NCI-H2081 treated with DMSO at 0.1 percent for 48 hours (cell line): ENCODE results near the gene KMT2A.
A peak's percentile ranks its signal among the peaks of the same experiment; 100 is the strongest.

Experiments
- DNase-seq: peaks from one replicate; lab custom pipeline; 2025; lab: John Stamatoyannopoulos, UW

Gene KMT2A

GRCh38 chr11:118488480-118489109 lies 52.3 kb downstream of the KMT2A start:
- DNase-seq = peak; percentile 22

DNA sequence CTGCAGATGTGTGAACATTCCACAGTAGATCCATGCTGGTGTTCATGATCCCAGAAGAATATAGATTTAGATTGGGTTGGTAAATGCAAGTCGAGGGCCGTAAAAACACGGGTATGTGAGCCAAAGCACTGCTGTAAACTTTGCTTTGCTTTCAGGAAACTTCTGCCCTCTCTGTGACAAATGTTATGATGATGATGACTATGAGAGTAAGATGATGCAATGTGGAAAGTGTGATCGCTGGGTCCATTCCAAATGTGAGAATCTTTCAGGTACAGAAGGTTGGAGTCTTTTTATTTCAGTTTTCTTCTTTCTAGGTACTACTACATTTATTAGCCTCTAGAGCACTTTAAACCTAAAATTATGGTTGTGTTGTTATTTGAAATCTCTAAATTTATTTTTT lies 54.7 kb downstream of the KMT2A start:
- no peak for DNase-seq

DNA sequence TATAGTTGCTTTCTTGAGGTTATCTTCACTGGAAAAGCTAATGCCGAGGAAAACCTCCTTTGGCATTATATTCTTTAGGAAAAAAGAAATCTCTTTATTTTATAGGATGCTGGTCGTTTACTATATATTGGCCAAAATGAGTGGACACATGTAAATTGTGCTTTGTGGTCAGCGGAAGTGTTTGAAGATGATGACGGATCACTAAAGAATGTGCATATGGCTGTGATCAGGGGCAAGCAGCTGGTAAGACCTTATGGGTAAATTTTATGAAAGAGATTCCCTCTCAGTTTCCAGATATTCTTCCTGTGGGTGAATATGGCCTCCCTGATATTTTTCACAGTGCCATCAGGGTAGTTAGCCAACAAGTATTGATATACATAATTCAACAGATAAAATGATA lies 61.5 kb downstream of the KMT2A start:
- no peak for DNase-seq

GRCh38 chr11:118503216-118503615 lies 66.9 kb downstream of the KMT2A start:
- no peak for DNase-seq

- no peak for DNase-seq
Measured at GRCh38 chr11:118511601-118512000, 75.3 kb downstream of the KMT2A start.

DNA sequence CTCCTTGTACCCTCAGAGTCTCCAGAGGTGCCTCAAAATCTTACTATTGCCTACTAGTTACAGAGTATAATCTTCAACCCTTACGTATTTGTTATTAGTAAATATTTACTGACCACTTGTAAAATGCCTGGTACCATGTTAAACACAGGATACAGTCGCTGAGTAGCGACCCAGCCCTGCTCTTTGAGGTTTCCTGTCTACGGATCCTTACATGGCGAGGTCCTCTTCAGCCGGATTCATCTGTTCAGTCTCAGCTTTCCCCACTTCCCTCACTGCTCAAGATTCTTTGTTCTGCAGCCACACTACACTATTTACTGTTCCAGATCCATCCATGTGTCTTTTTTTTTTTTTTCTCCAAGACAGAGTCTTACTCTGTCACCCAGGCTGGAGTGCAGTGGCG lies 77.8 kb downstream of the KMT2A start:
- no peak for DNase-seq

DNA sequence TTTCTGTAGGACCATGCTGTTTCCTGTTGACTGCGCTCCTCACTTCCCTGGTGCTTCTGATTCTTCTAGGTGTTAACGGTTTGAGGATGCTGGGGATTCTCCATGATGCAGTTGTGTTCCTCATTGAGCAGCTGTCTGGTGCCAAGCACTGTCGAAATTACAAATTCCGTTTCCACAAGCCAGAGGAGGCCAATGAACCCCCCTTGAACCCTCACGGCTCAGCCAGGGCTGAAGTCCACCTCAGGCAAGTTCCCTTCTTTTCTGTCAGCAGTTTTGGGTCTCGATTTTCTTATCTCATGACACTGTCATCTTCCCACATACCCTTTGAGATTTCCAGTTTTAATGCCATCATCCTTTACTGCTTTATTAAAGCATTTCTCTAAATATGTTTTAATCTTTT lies 83.3 kb downstream of the KMT2A start:
- DNase-seq = no peak

GRCh38 chr11:118521892-118522311 lies 85.6 kb downstream of the KMT2A start:
- DNase-seq = no peak

DNA sequence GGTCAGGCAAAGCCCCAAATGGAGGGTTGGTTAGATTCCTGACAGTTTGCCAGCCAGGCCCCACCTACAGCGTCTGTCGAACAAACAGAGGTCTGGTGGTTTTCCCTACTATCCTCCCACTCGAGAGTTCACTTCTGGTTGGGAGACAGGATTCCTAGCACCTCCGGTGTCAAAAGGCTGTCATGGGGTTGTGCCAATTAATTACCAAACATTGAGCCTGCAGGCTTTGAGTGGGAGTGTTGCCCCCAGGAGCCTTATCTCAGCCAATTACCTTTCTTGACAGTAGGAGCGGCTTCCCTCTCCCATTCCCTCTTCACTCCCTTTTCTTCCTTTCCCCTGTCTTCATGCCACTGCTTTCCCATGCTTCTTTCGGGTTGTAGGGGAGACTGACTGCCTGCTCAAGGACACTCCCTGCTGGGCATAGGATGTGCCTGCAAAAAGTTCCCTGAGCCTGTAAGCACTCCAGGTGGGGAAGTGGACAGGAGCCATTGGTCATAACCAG lies 86.3 kb downstream of the KMT2A start:
- no peak for DNase-seq

- no peak for DNase-seq
Measured at GRCh38 chr11:118524356-118524755, 88.1 kb downstream of the KMT2A start.

- DNase-seq = no peak
Measured at GRCh38 chr11:118524757-118525470, 88.6 kb downstream of the KMT2A start.

DNA sequence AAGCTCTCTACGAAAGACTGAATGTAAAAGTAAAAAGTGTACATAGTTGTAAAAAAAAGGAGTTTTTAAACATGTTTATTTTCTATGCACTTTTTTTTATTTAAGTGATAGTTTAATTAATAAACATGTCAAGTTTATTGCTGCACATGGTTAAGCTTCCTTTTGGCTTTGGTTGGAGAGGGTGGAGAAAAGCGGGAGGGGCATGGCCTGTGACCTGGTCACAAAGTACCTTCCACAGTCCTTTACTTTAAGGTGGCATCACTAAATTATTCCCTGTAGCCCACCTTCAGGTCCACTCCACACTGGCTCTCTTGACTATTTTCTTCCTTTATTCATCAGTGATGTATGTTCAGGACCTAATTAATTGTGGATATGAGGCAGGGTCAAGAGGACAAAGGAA lies 90.4 kb downstream of the KMT2A start:
- DNase-seq = no peak

DNA sequence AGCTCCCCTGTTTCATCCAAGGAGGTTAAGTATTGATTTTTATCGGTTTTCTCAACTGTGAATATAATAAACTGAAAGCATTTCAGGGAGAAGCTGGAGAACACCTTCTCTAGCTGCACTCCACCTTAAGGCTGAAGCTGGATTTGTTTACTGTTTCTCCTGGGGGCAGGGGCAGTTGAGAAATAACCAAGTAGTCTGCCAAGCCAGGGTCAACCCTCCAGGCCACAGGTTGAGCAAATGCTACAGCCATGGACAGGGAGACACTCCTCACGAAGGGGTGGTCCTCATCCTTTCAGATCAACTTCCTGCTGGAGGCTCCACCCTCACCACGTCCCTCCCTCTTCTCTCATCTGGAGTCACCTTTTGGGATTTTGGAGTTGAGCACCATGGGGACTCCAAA lies 90.8 kb downstream of the KMT2A start, which contains the start of gene TTC36:
Gene TTC36, plus strand, starts transcription at position 366 of the 400 bp plus-strand sequence. Its CDS starts 21 bp downstream, at position 387.
- no peak for DNase-seq

DNA sequence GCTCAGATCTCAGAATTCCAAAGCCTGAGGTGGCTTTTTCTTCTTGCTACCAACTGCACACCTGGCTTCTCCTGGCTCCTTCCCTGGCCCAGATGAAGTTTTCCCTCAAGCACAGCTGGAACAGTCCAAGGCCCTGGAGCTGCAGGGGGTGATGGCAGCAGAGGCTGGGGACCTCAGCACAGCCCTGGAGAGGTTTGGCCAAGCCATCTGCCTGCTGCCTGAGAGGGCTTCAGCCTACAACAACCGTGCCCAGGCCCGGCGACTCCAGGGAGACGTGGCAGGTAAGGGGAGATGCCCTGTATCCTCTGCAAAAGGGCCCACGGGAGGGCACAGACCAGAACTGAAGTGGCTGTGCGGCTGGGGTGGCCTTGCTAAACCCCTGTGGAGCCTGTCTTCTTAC lies 92.2 kb downstream of the KMT2A start:
- DNase-seq = no peak

DNA sequence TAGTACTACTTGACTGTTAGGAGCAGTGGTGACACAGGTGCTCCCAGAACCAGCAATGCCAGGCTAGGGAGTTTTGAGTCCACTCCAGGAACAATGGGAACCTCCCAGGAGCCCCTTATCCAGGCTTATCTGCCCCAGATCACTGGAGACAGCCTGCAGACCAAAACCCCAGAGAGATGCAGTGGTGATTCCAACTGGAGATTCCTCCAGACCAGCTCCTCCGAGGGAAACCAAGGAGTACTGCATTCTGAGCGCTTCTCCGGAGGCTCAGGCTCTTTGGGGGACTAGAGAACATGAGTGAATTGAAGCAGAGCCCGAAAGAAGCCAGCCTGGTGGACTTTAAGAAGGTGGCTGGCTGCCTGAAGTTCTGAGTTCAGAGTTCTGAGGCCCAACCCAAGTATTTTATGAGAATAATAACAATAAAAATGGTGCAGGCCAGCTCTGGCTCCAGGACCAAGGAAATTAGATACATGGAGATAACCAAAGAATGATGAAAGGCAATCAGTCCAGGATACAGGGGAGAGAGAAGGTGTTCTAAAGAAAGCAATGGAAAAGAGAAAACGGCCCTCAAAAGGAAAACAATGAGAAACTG lies 93.4 kb downstream of the KMT2A start:
- DNase-seq = no peak

GRCh38 chr11:118530180-118530682 lies 93.9 kb downstream of the KMT2A start:
- DNase-seq = peak; percentile 85

- DNase-seq = no peak
Measured at GRCh38 chr11:118530683-118531596, 94.6 kb downstream of the KMT2A start, which contains the start of gene TMEM25. Gene TMEM25, plus strand, starts transcription at chr11:118531192. Its CDS starts 610 bp downstream, at chr11:118531802.

DNA sequence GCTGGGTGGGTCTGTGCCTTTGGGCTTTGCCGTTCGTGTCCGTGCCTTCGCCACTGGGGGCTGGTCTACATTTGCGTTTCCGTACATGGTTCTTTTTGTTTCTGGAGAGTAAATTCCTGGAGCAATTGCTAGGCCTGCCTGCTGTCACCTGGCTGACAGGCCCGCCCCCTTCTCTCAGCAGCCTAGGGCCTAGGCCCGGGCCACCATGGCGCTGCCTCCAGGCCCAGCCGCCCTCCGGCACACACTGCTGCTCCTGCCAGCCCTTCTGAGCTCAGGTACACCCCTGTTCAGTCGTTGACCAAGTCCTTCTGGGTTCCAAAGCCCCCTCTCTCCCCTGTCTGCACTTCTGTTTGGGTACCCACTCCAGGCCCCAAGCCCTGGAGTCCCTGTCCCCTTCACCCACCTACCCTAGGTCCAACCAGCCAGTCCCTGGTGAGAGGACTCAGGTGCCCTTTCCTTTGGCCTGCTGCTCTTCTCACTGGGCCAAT lies 95.3 kb downstream of the KMT2A start:
- no peak for DNase-seq

DNA sequence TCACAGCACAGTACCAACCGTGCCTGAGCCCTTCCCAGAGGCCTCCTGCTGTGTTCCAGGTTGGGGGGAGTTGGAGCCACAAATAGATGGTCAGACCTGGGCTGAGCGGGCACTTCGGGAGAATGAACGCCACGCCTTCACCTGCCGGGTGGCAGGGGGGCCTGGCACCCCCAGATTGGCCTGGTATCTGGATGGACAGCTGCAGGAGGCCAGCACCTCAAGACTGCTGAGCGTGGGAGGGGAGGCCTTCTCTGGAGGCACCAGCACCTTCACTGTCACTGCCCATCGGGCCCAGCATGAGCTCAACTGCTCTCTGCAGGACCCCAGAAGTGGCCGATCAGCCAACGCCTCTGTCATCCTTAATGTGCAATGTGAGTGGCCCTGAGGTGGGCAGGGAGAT lies 95.8 kb downstream of the KMT2A start:
- DNase-seq = no peak

GRCh38 chr11:118532852-118533768 lies 96.8 kb downstream of the KMT2A start:
- no peak for DNase-seq
